HG03439 (cell line): ENCODE results near the gene MED12L.

Experiments
- ATAC-seq: cut with Tn5 transposase; IDR thresholded peaks from one replicate; pipeline ENCODE4 v1.9.1; 2021; ENCODE audit warnings: mild to moderate bottlenecking, moderate library complexity; ENCODE audit not compliant: unreplicated experiment

Gene MED12L

GRCh38 chr3:151283907-151284461 is 198.5 kb downstream of the MED12L start:
- ATAC-seq, result no peak

GRCh38 chr3:151285940-151286339 is 200.5 kb downstream of the MED12L start:
- ATAC-seq, result no peak

- no peak for ATAC-seq
Measured at GRCh38 chr3:151289445-151289844, 204.0 kb downstream of the MED12L start.

GRCh38 chr3:151290673-151291072 is 205.2 kb downstream of the MED12L start:
- ATAC-seq, result no peak

DNA sequence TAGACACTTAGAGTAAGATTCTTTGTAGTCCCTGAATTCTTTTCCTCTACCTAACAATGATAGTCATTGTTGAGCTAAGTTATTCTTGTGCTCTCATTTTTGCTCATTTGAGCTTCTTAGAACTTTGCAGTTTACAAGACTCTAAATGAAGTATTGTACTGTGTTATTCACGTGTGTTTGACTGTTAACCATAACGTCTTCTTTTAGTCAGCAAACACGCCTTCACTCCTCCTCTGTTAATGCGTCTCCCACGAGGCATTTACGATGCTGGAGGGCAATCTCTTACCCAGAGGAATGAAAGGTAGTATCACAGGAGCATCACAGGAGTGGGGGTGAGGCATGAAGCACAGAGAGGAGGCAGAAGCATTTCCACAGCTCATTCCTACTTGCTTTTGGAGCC is 207.7 kb downstream of the MED12L start:
- ATAC-seq, result no peak

- no peak for ATAC-seq
Measured at GRCh38 chr3:151296226-151296625, 210.8 kb downstream of the MED12L start.

DNA sequence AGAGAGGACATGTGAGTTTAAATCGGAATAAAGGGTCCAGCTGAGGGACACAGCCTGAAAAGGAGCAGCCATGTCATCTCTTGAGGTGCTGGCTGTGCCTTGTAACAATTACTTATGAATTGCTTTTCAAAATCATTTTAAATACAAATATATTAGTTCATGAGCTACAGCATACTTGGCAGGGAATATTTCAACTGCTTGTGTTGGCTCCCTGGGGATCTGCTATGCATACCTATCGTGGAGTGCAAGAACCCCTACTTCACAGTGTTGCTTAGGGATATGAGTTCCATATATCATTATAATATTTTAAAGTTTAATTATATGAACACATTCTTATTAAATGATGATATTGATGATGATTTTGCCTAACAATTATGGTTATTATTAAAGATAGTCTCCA is 212.0 kb downstream of the MED12L start:
- ATAC-seq, result no peak

DNA sequence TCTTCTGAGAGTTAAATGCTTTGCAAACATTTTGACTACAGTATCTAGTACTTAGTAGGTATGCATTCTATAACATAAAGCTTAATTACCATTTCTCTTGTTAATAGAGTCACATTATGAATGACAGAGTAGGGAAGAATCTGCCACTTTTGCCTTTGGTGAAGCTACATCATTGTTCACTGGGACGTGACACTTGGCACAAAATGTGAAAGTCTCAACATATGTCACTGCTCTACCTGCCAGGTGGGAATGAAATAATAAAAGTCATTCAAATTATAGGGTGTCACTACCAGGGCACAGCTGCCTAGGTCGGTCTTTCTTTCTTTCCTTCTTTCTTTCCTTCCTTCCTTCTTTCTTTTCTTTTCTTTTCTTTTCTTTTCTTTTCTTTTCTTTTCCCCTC is 213.5 kb downstream of the MED12L start:
- ATAC-seq, result no peak

DNA sequence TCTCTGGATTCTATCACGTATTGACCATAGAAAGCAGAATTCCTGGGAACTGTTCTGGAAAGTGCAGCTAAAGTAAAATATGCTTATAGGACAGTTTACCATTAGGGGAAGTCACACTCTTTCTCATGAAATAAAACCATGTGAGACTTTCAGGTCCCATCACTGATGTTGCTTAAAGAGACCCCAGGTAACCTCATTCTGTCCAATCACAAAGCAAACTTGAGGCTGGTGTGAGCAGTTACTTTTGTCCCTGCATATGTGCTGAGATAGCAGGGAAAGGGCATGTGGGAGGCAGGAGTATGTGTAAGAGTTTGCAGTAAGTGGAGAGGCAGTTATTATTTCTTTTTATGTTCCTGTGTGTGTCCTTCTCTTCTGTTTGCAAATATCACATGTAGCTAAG is 215.1 kb downstream of the MED12L start:
- no peak for ATAC-seq

GRCh38 chr3:151301787-151302186 is 216.3 kb downstream of the MED12L start:
- ATAC-seq, result no peak

DNA sequence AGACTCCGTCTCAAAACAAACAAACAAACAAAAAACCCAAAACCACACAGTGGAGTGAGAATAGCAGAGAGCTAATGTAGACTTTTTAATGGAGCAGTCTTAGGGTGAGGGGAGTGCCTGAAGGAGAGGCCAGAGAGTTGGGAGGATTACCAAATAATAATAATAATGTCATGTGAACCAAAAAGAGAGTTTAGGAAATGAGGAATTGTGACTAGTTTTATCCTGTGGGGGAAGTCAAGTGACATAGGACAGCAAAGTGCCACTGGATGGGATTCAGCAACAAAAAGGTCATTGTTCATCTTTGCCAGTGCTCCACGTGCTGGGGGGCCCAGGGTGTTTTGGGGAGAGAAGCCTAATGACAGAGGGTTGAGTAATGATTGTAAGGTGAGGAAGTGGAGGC is 218.3 kb downstream of the MED12L start:
- no peak for ATAC-seq

GRCh38 chr3:151305060-151305774 is 219.8 kb downstream of the MED12L start:
- no peak for ATAC-seq

GRCh38 chr3:151305775-151306151 is 220.3 kb downstream of the MED12L start:
- ATAC-seq, result no peak

DNA sequence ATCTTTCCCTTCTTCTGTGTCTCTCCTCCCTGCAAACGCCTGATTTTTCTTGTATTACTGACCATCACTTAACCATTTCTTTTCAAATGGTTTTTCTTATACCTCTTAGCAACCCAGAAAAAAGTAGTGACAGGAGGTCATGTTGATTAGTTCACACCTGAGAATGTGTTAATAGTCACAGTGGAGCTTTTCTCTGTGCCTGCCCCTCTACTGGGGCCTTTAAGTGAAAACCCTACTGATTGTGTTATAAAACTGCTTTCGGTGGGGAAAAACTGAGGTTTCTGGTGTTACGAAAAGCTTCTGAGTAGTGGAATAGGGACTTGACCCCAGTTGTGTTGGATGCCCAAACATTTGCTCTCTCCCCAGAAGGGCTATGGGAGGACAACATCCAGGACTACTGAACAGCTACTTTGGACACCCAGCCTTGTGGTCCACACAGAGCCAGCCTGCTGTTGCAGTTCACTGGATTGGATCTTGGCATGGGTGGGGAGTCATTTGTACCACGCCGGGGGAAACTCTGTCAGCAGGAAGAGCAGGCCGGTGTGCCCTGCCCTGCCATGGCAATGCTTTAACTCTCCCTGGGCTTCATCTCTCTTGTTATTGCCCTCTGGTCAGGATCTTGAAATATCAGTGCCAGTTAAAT is 220.8 kb downstream of the MED12L start:
- no peak for ATAC-seq

DNA sequence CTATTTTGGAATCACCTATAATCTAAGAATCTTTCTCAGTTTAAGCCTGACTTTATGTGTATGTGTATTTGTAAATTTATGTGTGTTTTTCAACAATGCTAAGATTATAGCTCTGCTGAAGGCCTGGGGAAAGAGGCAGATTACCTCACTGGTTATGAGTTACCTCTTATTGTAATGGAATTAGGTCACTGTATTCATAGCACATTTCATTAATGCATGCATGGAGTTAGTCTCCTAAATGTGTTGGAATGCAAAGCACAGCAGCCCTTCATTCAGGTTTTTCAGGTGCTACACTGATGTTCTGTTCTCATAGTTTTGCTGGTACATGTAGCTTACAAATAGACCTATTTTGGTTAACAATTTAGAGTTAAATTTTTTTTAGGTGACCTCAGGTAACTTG is 221.7 kb downstream of the MED12L start:
- no peak for ATAC-seq

GRCh38 chr3:151307583-151308488 is 222.4 kb downstream of the MED12L start:
- no peak for ATAC-seq

DNA sequence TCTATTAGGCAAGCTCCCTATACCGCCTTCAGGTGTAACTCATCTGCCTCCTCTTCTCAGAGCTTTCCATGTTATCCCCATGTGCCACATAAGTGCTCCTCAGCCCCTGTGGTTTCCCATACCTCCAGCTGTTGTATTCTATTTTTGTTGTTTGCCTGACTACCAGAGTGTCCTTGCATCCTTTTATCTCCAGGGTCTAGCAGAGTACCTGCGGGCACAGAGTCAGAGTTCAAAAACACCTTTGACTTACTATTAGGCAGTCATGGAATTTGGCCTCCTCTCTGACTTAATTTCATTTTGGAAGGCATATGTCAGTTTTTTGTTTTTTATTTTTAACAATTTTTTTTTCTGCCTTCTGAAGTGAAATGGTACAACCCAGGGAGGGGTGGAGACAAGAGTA is 224.1 kb downstream of the MED12L start:
- ATAC-seq, result no peak

DNA sequence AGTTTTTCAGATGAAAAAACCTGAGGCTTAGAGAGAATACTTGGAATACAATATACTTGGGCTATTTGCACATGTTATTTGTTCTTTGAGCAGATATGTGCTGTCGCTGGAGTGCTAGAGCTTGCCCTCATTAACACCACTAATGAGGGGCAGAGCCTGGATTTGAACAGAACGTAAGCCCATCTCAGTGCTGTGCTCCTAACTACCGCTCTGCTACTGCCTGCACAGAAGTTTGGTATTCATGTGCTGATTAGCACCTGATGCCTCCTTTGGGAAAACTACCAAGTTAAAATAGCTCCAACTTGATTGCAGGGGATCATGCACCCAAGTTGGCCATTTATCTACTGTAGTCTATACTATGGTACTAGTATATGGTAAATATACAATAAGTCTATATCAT is 227.5 kb downstream of the MED12L start:
- ATAC-seq, result no peak

GRCh38 chr3:151314137-151314536 is 228.7 kb downstream of the MED12L start:
- no peak for ATAC-seq

GRCh38 chr3:151314593-151314992 is 229.1 kb downstream of the MED12L start:
- ATAC-seq, result no peak

DNA sequence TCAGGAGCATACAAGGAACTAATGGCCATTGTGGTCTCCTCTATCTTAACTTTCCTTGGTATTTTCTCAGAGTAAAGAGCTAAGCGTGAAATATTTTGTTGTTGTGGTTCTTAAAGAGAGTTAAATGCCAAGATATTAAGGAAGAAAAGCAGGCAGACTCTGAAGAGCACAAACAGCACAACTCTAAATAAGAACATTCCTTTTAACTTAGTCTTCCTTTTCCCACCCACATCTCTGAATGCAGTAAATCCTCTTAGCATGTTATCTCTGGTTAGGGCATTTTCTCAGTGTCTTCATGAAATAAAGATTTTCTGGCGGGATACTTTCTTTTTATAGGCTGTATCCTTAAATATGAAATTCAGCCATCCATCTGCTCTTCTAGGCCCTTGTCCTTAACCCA is 229.7 kb downstream of the MED12L start:
- ATAC-seq, result no peak
